GM12874 (cell line): ENCODE measurements around the gene AKR7A2.

Experiments
- CTCF ChIP-seq: IDR thresholded peaks from 2 replicates; pipeline ENCODE4 v1.5.1; 2011; ENCODE audit warnings: low read depth, mild to moderate bottlenecking, control low read depth, low read length, moderate library complexity; ENCODE audit not compliant: insufficient read depth

AKR7A2 gene

GRCh38 chr1:19309123-19309813, 2.7 kb downstream of the AKR7A2 start:
- TF ChIP-seq CTCF = no peak

DNA sequence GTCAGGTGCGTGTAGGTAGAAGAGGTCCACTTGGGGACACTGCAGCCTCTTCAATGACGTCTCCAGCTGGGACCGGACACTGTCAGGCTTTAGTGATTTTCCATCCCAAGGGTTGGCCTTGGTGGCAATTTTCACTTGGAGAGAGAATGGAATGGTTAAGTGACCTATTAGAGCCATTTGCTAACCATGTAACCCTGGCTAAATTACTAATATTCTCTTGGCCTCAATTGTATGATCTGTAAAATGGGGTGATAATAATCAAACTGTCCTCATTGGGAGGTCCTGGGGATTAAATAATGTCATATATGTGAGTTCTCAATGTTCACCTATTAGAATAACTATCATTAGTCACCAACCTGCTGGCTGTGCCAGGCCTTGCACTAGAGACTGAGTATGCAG, 3.4 kb downstream of the AKR7A2 start:
- TF ChIP-seq CTCF = no peak

GRCh38 chr1:19307794-19308508, 4.0 kb downstream of the AKR7A2 start:
- no peak for TF ChIP-seq CTCF

GRCh38 chr1:19306941-19307340, 5.0 kb downstream of the AKR7A2 start:
- no peak for TF ChIP-seq CTCF

GRCh38 chr1:19305880-19306279, 6.1 kb downstream of the AKR7A2 start:
- no peak for TF ChIP-seq CTCF

DNA sequence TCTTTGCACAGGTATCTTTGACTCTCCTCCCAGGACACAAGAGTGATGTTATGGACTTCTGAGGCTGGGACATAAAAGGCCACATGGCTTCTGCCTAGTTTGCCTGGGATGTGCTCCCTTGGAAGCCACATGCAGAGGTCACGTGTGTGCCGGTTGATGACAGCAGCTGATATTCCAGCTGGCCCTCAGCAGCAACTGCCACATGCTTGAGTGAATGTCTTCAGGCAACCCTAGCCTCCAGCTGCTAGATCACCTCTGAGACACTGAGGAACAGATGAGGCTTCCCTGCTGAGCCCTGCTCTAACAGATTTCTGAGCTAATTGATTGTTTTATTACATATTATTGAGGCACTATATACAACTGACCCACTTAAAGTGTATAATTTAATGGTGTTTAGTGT, 11.7 kb downstream of the AKR7A2 start:
- TF ChIP-seq CTCF = no peak

GRCh38 chr1:19294638-19295037, 17.3 kb downstream of the AKR7A2 start:
- TF ChIP-seq CTCF = no peak
